GM12872 (cell line): ENCODE measurements around the gene PCDH9.

Source experiments
- CTCF ChIP-seq: IDR thresholded peaks from 3 replicates; pipeline ENCODE4 v1.5.1; 2011; ENCODE audit warnings: low read depth, mild to moderate bottlenecking, low read length, moderate library complexity; ENCODE audit not compliant: insufficient read depth

Gene PCDH9

GRCh38 chr13:67123165-67123564 lies 107.0 kb downstream of the PCDH9 start:
- no peak for TF ChIP-seq CTCF

GRCh38 chr13:67122251-67122650 lies 107.9 kb downstream of the PCDH9 start:
- no peak for TF ChIP-seq CTCF

- TF ChIP-seq CTCF, result no peak
Observed at GRCh38 chr13:67120872-67121531, 109.1 kb downstream of the PCDH9 start.

- TF ChIP-seq CTCF, result no peak
Observed at GRCh38 chr13:67119481-67119894, 110.6 kb downstream of the PCDH9 start.

GRCh38 chr13:67118277-67118676 lies 111.9 kb downstream of the PCDH9 start:
- TF ChIP-seq CTCF, result no peak

GRCh38 chr13:67117010-67117550 lies 113.1 kb downstream of the PCDH9 start:
- no peak for TF ChIP-seq CTCF

GRCh38 chr13:67107979-67108378 lies 122.2 kb downstream of the PCDH9 start:
- TF ChIP-seq CTCF, result no peak
